K562 (cell line): ENCODE results near the gene PRM3. TPM values are rescaled to one million over a fixed set of nuclear protein-coding genes. Genes with fewer than 3 reads are reported as not detected.

Source experiments
- ATAC-seq: fragments of 200-7000 bp; cut with Tn5 transposase; 3 replicates; pipeline ENCODE4 v1.9.1; 2020; ENCODE audit warnings: moderate library complexity
- BruUV-seq: library from RNA; stranded (reverse); fragments of 400-500 nt; replicated peaks from 2 replicates; lab custom pipeline; 2021; lab: Mats Ljungman, UMichigan
- CTCF ChIA-PET: fragments of 300-600 bp; formaldehyde crosslinking; extraction: SDS; loops from one replicate; lab custom pipeline; 2021; ENCODE audit warnings: low intra/inter-chr PET ratio; lab: Yijun Ruan, JAX
- POLR2A ChIA-PET: fragments of 300-600, 350-650 bp; sonication (Branson Sonifier 250); formaldehyde crosslinking; extraction: SDS; loops from one replicate; lab custom pipeline; 2021; ENCODE audit warnings: antibody characterized with exemption, inconsistent platforms; lab: Yijun Ruan, JAX
- DNase-seq, 4 experiments: peaks; one replicate each; pipeline versions ENCODE4 v3.0.0 to v3.0.0-alpha.2; 2011 to 2018; ENCODE audit warnings: low spot score in 3 of 4, mixed read lengths in 3 of 4; ENCODE audit errors: extremely low read depth in 1 of 4
- FAIRE-seq: peaks from 2 replicates; lab custom pipeline; 2011; peaks lifted over from hg19 to GRCh38; lab: Jason Lieb, UNC
- H2AFZ ChIP-seq: 2 replicates; pipeline ENCODE4 v1.6.0; 2011; ENCODE audit warnings: low read depth, low read length, control low read depth, inconsistent platforms
- H3K27ac ChIP-seq: fragments of 200-600 bp; 3 replicates; pipeline ENCODE4 v1.8.0; 2011; ENCODE audit warnings: low read depth, mild to moderate bottlenecking, control low read depth, inconsistent platforms, low read length, moderate library complexity, mixed read lengths; ENCODE audit errors: extremely low read depth
- H3K27me3 ChIP-seq, 2 experiments: fragments of 300-600 bp in 1 of 2; 2 replicates in 1 of 2; 3 replicates in 1 of 2; pipeline versions ENCODE4 v1.6.0 to v1.8.0; 2011; ENCODE audit warnings: inconsistent platforms in 2 of 2, low read length in 2 of 2, mild to moderate bottlenecking in 1 of 2, mixed read lengths in 1 of 2, moderate library complexity in 1 of 2; ENCODE audit not compliant: control insufficient read depth in 2 of 2, insufficient read depth in 2 of 2
- H3K36me3 ChIP-seq: fragments of 300-600 bp; 3 replicates; pipeline ENCODE4 v1.8.0; 2011; ENCODE audit warnings: mild to moderate bottlenecking, low read length, inconsistent platforms; ENCODE audit not compliant: control insufficient read depth, insufficient read depth
- H3K4me1 ChIP-seq, 2 experiments: fragments of 200-600 bp in 1 of 2; replicated peaks in 1 of 2; 2 replicates in 1 of 2; 3 replicates in 1 of 2; pipeline versions ENCODE4 v1.5.1 to v1.8.0; 2011; ENCODE audit warnings: inconsistent platforms in 2 of 2, low read length in 2 of 2, mild to moderate bottlenecking in 1 of 2, mixed read lengths in 1 of 2, moderate library complexity in 1 of 2; ENCODE audit not compliant: control insufficient read depth in 2 of 2, insufficient read depth in 2 of 2
- H3K4me2 ChIP-seq: 2 replicates; pipeline ENCODE4 v1.6.1; 2011; ENCODE audit warnings: low read length, control low read depth, inconsistent platforms, mixed read lengths; ENCODE audit not compliant: insufficient read depth
- H3K4me3 ChIP-seq: fragments of 200-600 bp; sonication (generic), shearing (Covaris generic); 2 replicates; pipeline ENCODE4 v1.5.1; 2016; ENCODE audit warnings: control low read depth, inconsistent platforms
- H3K79me2 ChIP-seq: fragments of 200-600 bp; 3 replicates; pipeline ENCODE4 v1.8.0; 2011; ENCODE audit warnings: low read length, inconsistent platforms; ENCODE audit not compliant: control insufficient read depth, insufficient read depth
- H3K9ac ChIP-seq, 2 experiments: 2 replicates each; pipeline versions ENCODE4 v1.6.0 to v1.6.1; 2011; ENCODE audit warnings: low read depth in 2 of 2, low read length in 2 of 2, control low read depth in 1 of 2, inconsistent platforms in 1 of 2, mild to moderate bottlenecking in 1 of 2, mixed read lengths in 1 of 2; ENCODE audit not compliant: insufficient read depth in 1 of 2
- H3K9me1 ChIP-seq: one replicate; pipeline ENCODE4 v1.6.0; 2011; ENCODE audit warnings: inconsistent platforms, mild to moderate bottlenecking, low read length, moderate library complexity; ENCODE audit not compliant: control insufficient read depth, insufficient read depth
- H3K9me3 ChIP-seq: replicated peaks from 2 replicates; pipeline ENCODE4 v1.5.1; 2011; ENCODE audit warnings: low read depth, low read length, inconsistent platforms; ENCODE audit not compliant: control insufficient read depth, insufficient read depth
- H4K20me1 ChIP-seq: replicated peaks from 2 replicates; pipeline ENCODE4 v1.6.1; 2011; ENCODE audit warnings: low read length, inconsistent platforms, mixed read lengths; ENCODE audit not compliant: control insufficient read depth, insufficient read depth
- BRD9 ChIP-seq: fragments of 450-650 bp; IDR thresholded peaks from 2 replicates; pipeline ENCODE4 v1.6.1; 2018; ENCODE audit warnings: low read depth; ENCODE audit not compliant: partially characterized antibody
- ETV6 ChIP-seq, 3 experiments: fragments of 150-350 bp in 1 of 3; sonication (generic) in 1 of 3; formaldehyde crosslinking in 1 of 3; IDR thresholded peaks; 2 replicates each; pipeline versions ENCODE4 v1.6.1 to v1.8.0; 2014 to 2022; ENCODE audit warnings: borderline replicate concordance in 2 of 3, low read depth in 2 of 3, antibody characterized with exemption in 1 of 3, low read length in 1 of 3, mild to moderate bottlenecking in 1 of 3, missing genetic modification reagents in 1 of 3
- SFPQ ChIP-seq: fragments of 200-400 bp; formaldehyde crosslinking; IDR thresholded peaks from 2 replicates; pipeline ENCODE4 v1.6.1; 2017; ENCODE audit warnings: mild to moderate bottlenecking, low read depth, low read length, moderate library complexity
- SPI1 ChIP-seq: IDR thresholded peaks from 2 replicates; pipeline ENCODE4 v1.6.1; 2011; ENCODE audit warnings: low read depth, low read length, control low read depth, borderline replicate concordance
- WGBS: fragments of 100-300 bp; shearing (Covaris generic); methylation state at CpG from one replicate; pipeline ENCODE4 v1.1.6; 2016; ENCODE audit warnings: low coverage, mixed read lengths; ENCODE audit not compliant: insufficient coverage; ENCODE audit errors: missing lambda C conversion rate; 5-methylcytosine and 5-hydroxymethylcytosine counted together
- in situ Hi-C: fragments of 300-500 bp; cut with MboI; formaldehyde crosslinking; loops from 4 replicates; pipeline ENCODE4 v1.15.0; 2018; ENCODE audit warnings: inconsistent platforms, mixed read lengths
- intact Hi-C: fragments of 100-400 bp; cut with micrococcal nuclease; formaldehyde crosslinking; loops from 2 replicates; pipeline ENCODE4 v1.14.2; 2022
- polyA plus RNA-seq, 8 experiments: library from polyadenylated mRNA; depleted of rRNA in 4 of 8; stranded (reverse) in 5 of 8; unstranded in 3 of 8; fragments of >200 nt; fragmentation: Nextera tagmentation in 2 of 8; fragmentation: Illumina TruSeq in 1 of 8; extraction: Ambion mirVana in 2 of 8; extraction: Trizol in 1 of 8; gene quantifications; 2 replicates each; pipeline versions ENCODE4 v1.2.1 to v1.2.3, GENCODE V29; 2011 to 2014; ENCODE audit warnings: inconsistent platforms in 1 of 8, missing spikeins in 1 of 8
- total RNA-seq, 7 experiments: library from RNA; depleted of rRNA in 6 of 7; stranded (reverse); fragments of >200 nt in 6 of 7; fragmentation: Illumina TruSeq in 2 of 7; extraction: Trizol in 2 of 7; gene quantifications; 2 replicates each; pipeline versions ENCODE4 v1.2.1 to v1.2.3, GENCODE V29; 2011 to 2021; ENCODE audit warnings: low replicate concordance in 1 of 7

PRM3 gene
- total and polyA plus RNA-seq, 9 of the 15 experiments (the other 6 are each of a cell fraction or from before 2014, with no cell fraction given), result not detected

DNA sequence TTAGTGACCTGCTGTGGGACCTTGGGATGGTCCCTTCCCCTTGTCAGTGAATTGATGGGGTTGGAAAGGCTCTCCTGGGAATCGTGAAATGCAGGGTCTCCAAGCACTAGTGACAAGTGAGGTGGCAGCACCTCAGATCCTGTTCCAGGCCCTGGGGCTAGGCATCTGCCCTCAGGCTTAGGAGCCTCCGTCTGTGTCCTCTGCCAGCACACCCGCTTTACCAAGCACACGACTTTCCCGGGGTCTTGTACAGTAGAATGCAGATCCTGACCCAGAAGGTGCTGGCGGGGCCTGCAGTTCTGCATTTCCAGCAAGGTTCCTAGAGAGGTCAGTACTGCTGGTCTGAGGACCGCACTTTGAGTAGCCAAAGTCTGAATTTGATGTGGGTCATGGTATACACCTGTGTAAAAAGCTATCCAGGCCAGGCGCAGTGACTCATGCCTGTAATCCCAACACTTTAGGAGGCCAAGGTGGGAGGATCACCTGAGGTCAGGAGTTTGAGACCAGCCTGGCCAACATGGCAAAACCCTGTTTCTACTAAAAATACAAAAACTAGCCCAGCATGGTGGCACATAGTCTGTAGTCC is 41.0 kb upstream of the PRM3 start:
- no peak for ATAC-seq
- H3K4me3 ChIP-seq, result no peak overlapping the region
- peak overlapping the region in 1 of 2 experiments; percentile 45; a peak in 1 of 4 replicates for H3K9ac ChIP-seq

More for the DNA sequence above, 41.0 kb upstream of the PRM3 start:
- Histone ChIP-seq H3K36me3 (no peaks in the 10 kb centered on the region), H3K9me3 (no peaks in the 10 kb centered on the region), H2AFZ (no peak overlapping the region), H3K4me1 (peaks cover 11 to 17% of the 10 kb centered on the region in 2 experiments; a peak in 3 of 5 replicates), H3K27me3 (no peaks in the 10 kb centered on the region), H3K9me1 (no peaks in the 10 kb centered on the region), H4K20me1 (no peaks in the 10 kb centered on the region), H3K79me2 (no peaks in the 10 kb centered on the region), H3K4me2 (no peak overlapping the region), H3K27ac (no peak overlapping the region)
- ChIA-PET POLR2A (interaction anchor here (1.0 kb wide), 1 partner anchor 58 kb away, joined by 4 read pairs; the partner anchor contains the start of gene SOCS1), CTCF (no interaction called here)
- DNase-seq (no peak), FAIRE-seq (peak; percentile 23)
- intact Hi-C loops, result no loop called here
- in situ Hi-C loops, result no loop called here
- BruUV-seq, result no TSS peak
- WGBS, result 60% methylated on average over 8 of the region's 8 CpGs
- TF ChIP-seq ETV6 (IDR thresholded peaks at IDR 0.05; ENCODE audit: borderline replicate concordance in 1 of 2, low read depth in 2 of 2, low read length in 1 of 2) (no peak), ETV6 (CRISPR knock-in tag; IDR thresholded peaks at IDR 0.05; ENCODE audit: borderline replicate concordance) (no peak), SPI1 (0 out of 2 replicates have a peak, but pooled peaks have one; percentile 17), SFPQ (no peak), BRD9 (no peak)
